GM12875 (cell line): Measurements from ENCODE around the gene PICALM.

Source experiments
- H3K4me3 ChIP-seq: one replicate; pipeline ENCODE4 v1.5.1; 2011; ENCODE audit warnings: low read depth, low read length, control low read depth
- TF ChIP-seq, protein P1 (sequence below): IDR thresholded peaks from 2 replicates; pipeline ENCODE4 v1.5.1; 2011; ENCODE audit warnings: low read depth, mild to moderate bottlenecking, control low read depth, inconsistent platforms, low read length, moderate library complexity, borderline replicate concordance; ENCODE audit not compliant: insufficient read depth

Gene PICALM

GRCh38 chr11:86068951-86069407 lies at the start of gene PICALM:
Gene PICALM (minus strand): TSS chr11:86069084. CDS start chr11:86068780, 304 bp downstream.
- TF ChIP-seq, protein P1, sequence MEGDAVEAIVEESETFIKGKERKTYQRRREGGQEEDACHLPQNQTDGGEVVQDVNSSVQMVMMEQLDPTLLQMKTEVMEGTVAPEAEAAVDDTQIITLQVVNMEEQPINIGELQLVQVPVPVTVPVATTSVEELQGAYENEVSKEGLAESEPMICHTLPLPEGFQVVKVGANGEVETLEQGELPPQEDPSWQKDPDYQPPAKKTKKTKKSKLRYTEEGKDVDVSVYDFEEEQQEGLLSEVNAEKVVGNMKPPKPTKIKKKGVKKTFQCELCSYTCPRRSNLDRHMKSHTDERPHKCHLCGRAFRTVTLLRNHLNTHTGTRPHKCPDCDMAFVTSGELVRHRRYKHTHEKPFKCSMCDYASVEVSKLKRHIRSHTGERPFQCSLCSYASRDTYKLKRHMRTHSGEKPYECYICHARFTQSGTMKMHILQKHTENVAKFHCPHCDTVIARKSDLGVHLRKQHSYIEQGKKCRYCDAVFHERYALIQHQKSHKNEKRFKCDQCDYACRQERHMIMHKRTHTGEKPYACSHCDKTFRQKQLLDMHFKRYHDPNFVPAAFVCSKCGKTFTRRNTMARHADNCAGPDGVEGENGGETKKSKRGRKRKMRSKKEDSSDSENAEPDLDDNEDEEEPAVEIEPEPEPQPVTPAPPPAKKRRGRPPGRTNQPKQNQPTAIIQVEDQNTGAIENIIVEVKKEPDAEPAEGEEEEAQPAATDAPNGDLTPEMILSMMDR: no peak
- peak within 1 kb of the TSS; percentile 98 for H3K4me3 ChIP-seq

DNA sequence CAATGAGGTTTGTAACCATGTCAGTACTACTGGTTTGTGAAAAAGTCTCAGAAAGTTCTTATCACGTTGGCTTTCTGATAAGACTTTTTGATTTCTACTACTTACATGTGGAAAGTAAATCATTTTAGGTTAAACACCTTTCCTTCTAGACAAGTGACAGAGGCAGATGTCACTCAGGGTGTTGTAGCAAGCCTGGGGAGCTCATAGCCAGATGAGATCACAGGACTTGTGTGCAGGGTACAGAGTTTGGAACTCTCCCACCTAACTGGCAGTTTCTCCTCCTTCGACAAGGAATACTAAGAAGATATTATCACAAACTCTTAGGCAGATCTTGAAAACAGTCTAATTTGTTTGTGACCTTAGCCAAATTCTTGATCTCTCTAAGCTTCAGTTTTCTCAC lies 49.4 kb upstream of the PICALM start:
- TF ChIP-seq, protein P1: no peak
- H3K4me3 ChIP-seq: no peak overlapping the region

DNA sequence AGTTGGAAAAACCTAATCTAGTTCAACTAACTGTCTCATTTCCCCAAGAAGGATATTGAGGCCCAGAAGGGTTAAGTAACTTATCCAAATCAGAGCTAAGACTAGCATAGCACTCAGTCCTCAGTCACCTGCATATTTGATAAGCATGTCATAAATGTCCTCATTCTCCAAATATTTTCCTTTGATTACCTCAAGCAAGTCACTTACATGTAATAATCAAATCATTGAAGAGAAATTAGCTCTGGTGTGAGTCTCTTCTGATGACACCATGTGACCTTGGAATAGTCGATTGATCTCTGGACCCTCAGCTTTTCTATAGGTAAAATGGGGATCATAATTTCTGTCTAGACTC lies 48.8 kb upstream of the PICALM start:
- TF ChIP-seq, protein P1: no peak
- no peak overlapping the region for H3K4me3 ChIP-seq

DNA sequence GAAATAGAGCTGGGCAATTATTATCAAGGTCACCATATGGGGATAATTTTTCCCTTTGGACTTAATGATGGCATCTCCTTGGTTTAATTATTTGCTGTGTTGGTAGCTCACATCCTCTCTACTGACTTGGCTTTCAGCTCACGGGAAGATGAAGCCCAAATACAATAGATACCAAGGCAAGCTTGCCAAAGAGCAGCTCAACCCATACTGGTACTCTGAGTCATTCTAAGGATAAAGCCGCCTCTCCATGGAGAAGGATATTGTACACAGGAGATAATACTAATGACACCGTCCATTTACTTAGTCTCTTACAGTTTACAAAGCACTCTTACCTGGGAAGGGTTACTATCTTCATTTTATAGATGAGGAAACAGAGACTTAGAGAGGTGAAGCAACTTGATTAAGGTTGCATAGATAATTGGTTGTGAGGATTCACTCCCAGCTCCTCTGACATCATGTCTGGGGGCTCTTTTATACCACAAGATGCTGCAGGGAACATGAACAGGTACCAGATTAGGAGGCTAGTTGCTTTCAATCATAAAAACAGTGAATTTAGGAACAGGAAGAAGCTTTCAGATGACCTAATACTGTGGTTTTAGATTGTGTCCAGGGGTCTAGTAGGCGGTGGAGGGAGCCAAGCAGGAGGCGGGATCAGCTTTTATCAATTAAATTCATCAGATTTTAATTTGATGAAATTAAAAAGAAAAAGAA lies 48.3 kb upstream of the PICALM start:
- TF ChIP-seq, protein P1: no peak
- no peak overlapping the region for H3K4me3 ChIP-seq

GRCh38 chr11:86116386-86116726 lies 47.5 kb upstream of the PICALM start:
- H3K4me3 ChIP-seq: no peak overlapping the region
- TF ChIP-seq, protein P1: no peak

GRCh38 chr11:86115542-86116385 lies 46.9 kb upstream of the PICALM start:
- TF ChIP-seq, protein P1: no peak
- H3K4me3 ChIP-seq: no peak overlapping the region

- TF ChIP-seq, protein P1: no peak
- H3K4me3 ChIP-seq: no peak overlapping the region
Measured at GRCh38 chr11:86108890-86109638, 40.2 kb upstream of the PICALM start.
